Colon (tissue), 2 donors: Measurements from ENCODE around the gene EPS8L3.
"Not testable (repeated sequence)": the region's sequence is repeated elsewhere in the genome, so short reads cannot be mapped to it uniquely, and the experiment has no call there.

ENCODE experiments used
- FAIRE-seq: peaks from 2 replicates; lab custom pipeline; 2012; peaks lifted over from hg19 to GRCh38; lab: Jason Lieb, UNC
- donor health status: control.
- donor health status: control.

Gene EPS8L3

GRCh38 chr1:109762821-109763645 is 690 bp downstream of the EPS8L3 start:
- no peak for FAIRE-seq

- no peak for FAIRE-seq
These were observed 1.6 kb downstream of the EPS8L3 start for GRCh38 chr1:109762039-109762585.

GRCh38 chr1:109761227-109762038 is 2.3 kb downstream of the EPS8L3 start:
- no peak for FAIRE-seq

- FAIRE-seq: no peak
These were observed 3.0 kb downstream of the EPS8L3 start for GRCh38 chr1:109760581-109761226.

- FAIRE-seq: no peak
These were observed 4.0 kb downstream of the EPS8L3 start for GRCh38 chr1:109759513-109760334.

GRCh38 chr1:109757936-109758786 is 5.6 kb downstream of the EPS8L3 start:
- no peak for FAIRE-seq

- FAIRE-seq: no peak
These were observed 6.7 kb downstream of the EPS8L3 start for GRCh38 chr1:109756848-109757521.

GRCh38 chr1:109756325-109756724 is 7.4 kb downstream of the EPS8L3 start:
- not testable (repeated sequence) for FAIRE-seq

GRCh38 chr1:109754738-109755137 is 9.0 kb downstream of the EPS8L3 start:
- FAIRE-seq: no peak

- FAIRE-seq: no peak
These were observed 12.0 kb downstream of the EPS8L3 start for GRCh38 chr1:109751531-109752260.

GRCh38 chr1:109750920-109751319 is 12.8 kb downstream of the EPS8L3 start:
- FAIRE-seq: no peak

GRCh38 chr1:109750241-109750882 is 13.4 kb downstream of the EPS8L3 start:
- FAIRE-seq: no peak

- FAIRE-seq: no peak
These were observed 14.5 kb downstream of the EPS8L3 start for GRCh38 chr1:109749221-109749620.

- FAIRE-seq: not testable (repeated sequence)
These were observed 15.4 kb downstream of the EPS8L3 start for GRCh38 chr1:109748311-109748710.

- FAIRE-seq: no peak
These were observed 22.9 kb downstream of the EPS8L3 start, which contains the start of gene GSTM3 for GRCh38 chr1:109740615-109741373. Gene GSTM3, minus strand, starts transcription at chr1:109741038. Its CDS starts 751 bp downstream, at chr1:109740287.

GRCh38 chr1:109739738-109740614 is 23.7 kb downstream of the EPS8L3 start:
- no peak for FAIRE-seq
